HT-29 (cell line): Measurements from ENCODE around the gene EHD1. TPM values are rescaled to one million over a fixed set of nuclear protein-coding genes. Genes with fewer than 3 reads are reported as not detected.

ENCODE experiments used
- DNase-seq: peaks from one replicate; pipeline ENCODE4 v3.0.0-alpha.2; 2015; ENCODE audit warnings: low spot score
- small RNA-seq: library from RNA; depleted of rRNA; stranded (forward); fragments of <200 nt; gene quantifications from one replicate; pipeline ENCODE3, GENCODE V24; 2014
- total RNA-seq: library from RNA; depleted of rRNA; stranded (reverse); fragments of >200 nt; shearing (Covaris generic); gene quantifications from 2 replicates; pipeline ENCODE4 v1.2.3, GENCODE V29; 2014; rRNA removed

EHD1 gene
- total RNA-seq, 1 experiment from 2014 or later: 123 TPM

- DNase-seq: no peak
Observed at GRCh38 chr11:64802370-64803157, 75.9 kb downstream of the EHD1 start.

Small RNA genes lying within 50 kb of the gene (small RNA-seq; reads per million reads assigned to genes)
- gene MIR6749: not detected
- gene MIR6750: not detected

Other genes starting within 250 kb of the EHD1 start
- not detected in 2 replicates for gene NRXN2, start 155.4 kb downstream of the EHD1 start, total RNA-seq
- not detected in 2 replicates for gene RASGRP2, start 134.5 kb downstream of the EHD1 start, total RNA-seq
- gene PYGM, start 118.6 kb downstream of the EHD1 start, total RNA-seq: 0.16 and 0.23 TPM in 2 replicates
- gene SF1, start 100.1 kb downstream of the EHD1 start, total RNA-seq: 193 and 251 TPM in 2 replicates
- gene MAP4K2, start 75.4 kb downstream of the EHD1 start, total RNA-seq: 44.4 and 57.0 TPM in 2 replicates
- gene MEN1, start 68.1 kb downstream of the EHD1 start, total RNA-seq: 35.1 and 38.0 TPM in 2 replicates
- 22.7 and 24.7 TPM in 2 replicates for gene CDC42BPG, start 34.0 kb downstream of the EHD1 start, total RNA-seq
- 47.1 and 50.5 TPM in 2 replicates for gene ATG2A, start 38.6 kb upstream of the EHD1 start, total RNA-seq
- gene PPP2R5B, start 46.1 kb upstream of the EHD1 start, total RNA-seq: 7.9 and 8.9 TPM in 2 replicates
- gene GPHA2, start 57.3 kb upstream of the EHD1 start, total RNA-seq: not detected in 2 replicates
- not detected in 2 replicates for gene MAJIN, start 93.5 kb upstream of the EHD1 start, total RNA-seq
- gene BATF2, start 118.3 kb upstream of the EHD1 start, total RNA-seq: 1.6 and 2.5 TPM in 2 replicates
- 103 and 104 TPM in 2 replicates for gene ARL2, start 135.5 kb upstream of the EHD1 start, total RNA-seq
- 26.5 and 36.1 TPM in 2 replicates for gene SNX15, start 148.8 kb upstream of the EHD1 start, total RNA-seq
- 52.4 and 52.5 TPM in 2 replicates for gene SAC3D1, start 162.6 kb upstream of the EHD1 start, total RNA-seq
- 0.08 and 1.9 TPM in 2 replicates for gene NAALADL1, start 179.9 kb upstream of the EHD1 start, total RNA-seq
- gene CDCA5, start 205.4 kb upstream of the EHD1 start, total RNA-seq: 66.1 and 72.1 TPM in 2 replicates
- gene ZFPL1, start 205.6 kb upstream of the EHD1 start, total RNA-seq: 124 and 128 TPM in 2 replicates
- gene VPS51, start 217.6 kb upstream of the EHD1 start, total RNA-seq: 549 and 628 TPM in 2 replicates
- 84.4 and 113 TPM in 2 replicates for gene TM7SF2, start 233.3 kb upstream of the EHD1 start, total RNA-seq
- gene ZNHIT2, start 239.1 kb upstream of the EHD1 start, total RNA-seq: 104 and 115 TPM in 2 replicates
- 835 and 863 TPM in 2 replicates for gene FAU, start 243.5 kb upstream of the EHD1 start, total RNA-seq
- 153 and 200 TPM in 2 replicates for gene MRPL49, start 243.7 kb upstream of the EHD1 start, total RNA-seq